H1 (cell line): Measurements from ENCODE around the gene PLAC9. TPM values are rescaled to one million over a fixed set of nuclear protein-coding genes. Genes with fewer than 3 reads are reported as not detected.

ENCODE experiments used
- CTCF ChIA-PET: fragments of 300-600 bp; sonication (Branson Sonifier 250); formaldehyde crosslinking; loops from one replicate; lab custom pipeline; 2021; ENCODE audit not compliant: partially characterized antibody; lab: Charles Lee
- POLR2A ChIA-PET: fragments of 300-600 bp; sonication (Branson Sonifier 250); formaldehyde crosslinking; loops from one replicate; lab custom pipeline; 2021; ENCODE audit warnings: inconsistent platforms; ENCODE audit not compliant: partially characterized antibody; lab: Charles Lee
- DNase-seq, 2 experiments: peaks; one replicate each; pipeline versions ENCODE4 v3.0.0 to v3.0.0-alpha.2; 2010 to 2022; ENCODE audit warnings: low spot score in 2 of 2, low read depth in 1 of 2, mixed read lengths in 1 of 2
- FAIRE-seq: peaks from 2 replicates; lab custom pipeline; 2011; peaks lifted over from hg19 to GRCh38; lab: Jason Lieb, UNC
- H2AFZ ChIP-seq: 2 replicates; pipeline ENCODE4 v1.8.1; 2012; ENCODE audit warnings: low read length, inconsistent platforms
- H2AK5ac ChIP-seq: 2 replicates; pipeline ENCODE4 v1.6.1; 2013; ENCODE audit warnings: low read depth, low read length
- H2BK120ac ChIP-seq: replicated peaks from 2 replicates; pipeline ENCODE3; 2013; ENCODE audit warnings: low read depth, low read length, inconsistent platforms
- H2BK12ac ChIP-seq: 2 replicates; pipeline ENCODE4 v1.6.1; 2013; ENCODE audit warnings: low read depth, low read length
- H2BK15ac ChIP-seq: 2 replicates; pipeline ENCODE4 v1.6.1; 2013; ENCODE audit warnings: low read length
- H2BK20ac ChIP-seq: 2 replicates; pipeline ENCODE4 v1.6.1; 2013; ENCODE audit warnings: low read length
- H2BK5ac ChIP-seq: 2 replicates; pipeline ENCODE4 v1.6.1; 2013; ENCODE audit warnings: low read depth, low read length
- H3K14ac ChIP-seq: 2 replicates; pipeline ENCODE4 v1.6.1; 2013; ENCODE audit warnings: inconsistent platforms; ENCODE audit not compliant: insufficient read length
- H3K18ac ChIP-seq: 2 replicates; pipeline ENCODE4 v1.6.1; 2013; ENCODE audit warnings: low read length; ENCODE audit errors: extremely low read depth
- H3K23ac ChIP-seq: 2 replicates; pipeline ENCODE4 v1.6.1; 2013; ENCODE audit warnings: inconsistent platforms; ENCODE audit not compliant: insufficient read length
- H3K23me2 ChIP-seq: 2 replicates; pipeline ENCODE4 v1.6.1; 2013; ENCODE audit warnings: low read depth, low read length
- H3K27ac ChIP-seq: 2 replicates; pipeline ENCODE4 v1.6.1; 2011; ENCODE audit warnings: low read depth, low read length, inconsistent platforms
- H3K27me3 ChIP-seq, 4 experiments: replicated peaks in 1 of 4; 1 replicate in 1 of 4; 2 replicates in 3 of 4; pipeline versions ENCODE4 v1.6.1 to v1.8.1; 2011 to 2013; ENCODE audit warnings: low read length in 3 of 4, mild to moderate bottlenecking in 3 of 4, inconsistent platforms in 2 of 4, mixed read lengths in 2 of 4, moderate library complexity in 1 of 4; ENCODE audit not compliant: control insufficient read depth in 3 of 4, insufficient read depth in 3 of 4; ENCODE audit errors: extremely low read depth in 1 of 4
- H3K36me3 ChIP-seq, 4 experiments: 2 replicates each; pipeline versions ENCODE4 v1.6.1 to v1.8.1; 2011 to 2013; ENCODE audit warnings: mild to moderate bottlenecking in 4 of 4, low read length in 3 of 4, moderate library complexity in 2 of 4, control low read depth in 1 of 4, inconsistent platforms in 1 of 4; ENCODE audit not compliant: insufficient read depth in 4 of 4, control insufficient read depth in 2 of 4
- H3K4ac ChIP-seq: replicated peaks from 2 replicates; pipeline ENCODE3; 2013; ENCODE audit warnings: low read length, low read depth, mixed read lengths, inconsistent platforms; ENCODE audit not compliant: insufficient read length
- H3K4me1 ChIP-seq, 4 experiments: replicated peaks in 1 of 4; 1 replicate in 1 of 4; 2 replicates in 3 of 4; pipeline versions ENCODE4 v1.6.1 to v1.8.1; 2011 to 2013; ENCODE audit warnings: low read length in 3 of 4, inconsistent platforms in 2 of 4, mixed read lengths in 1 of 4; ENCODE audit not compliant: insufficient read depth in 4 of 4, control insufficient read depth in 3 of 4
- H3K4me2 ChIP-seq, 2 experiments: 2 replicates each; pipeline versions ENCODE4 v1.6.1 to v1.8.1; 2011 to 2013; ENCODE audit warnings: low read depth in 2 of 2, low read length in 2 of 2, control low read depth in 1 of 2, inconsistent platforms in 1 of 2, mild to moderate bottlenecking in 1 of 2; ENCODE audit not compliant: insufficient read depth in 1 of 2
- H3K4me3 ChIP-seq, 4 experiments: fragments of 200-600, 300-600 bp in 1 of 4; sonication (generic), shearing (Covaris generic), sonication (Bioruptor Twin) in 1 of 4; 2 replicates each; pipeline versions ENCODE4 v1.5.1 to v1.8.1; 2011 to 2016; ENCODE audit warnings: low read length in 4 of 4, low read depth in 3 of 4, control low read depth in 2 of 4, inconsistent platforms in 2 of 4, mild to moderate bottlenecking in 2 of 4, mixed read lengths in 1 of 4, moderate library complexity in 1 of 4; ENCODE audit not compliant: insufficient read depth in 2 of 4; ENCODE audit errors: extremely low read depth in 1 of 4
- H3K56ac ChIP-seq: replicated peaks from 2 replicates; pipeline ENCODE3; 2013; ENCODE audit warnings: low read depth, mild to moderate bottlenecking, mixed read lengths, low read length, inconsistent platforms; ENCODE audit not compliant: insufficient read length
- H3K79me1 ChIP-seq: 2 replicates; pipeline ENCODE4 v1.6.1; 2013; ENCODE audit warnings: low read depth, low read length, control low read depth
- H3K79me2 ChIP-seq, 2 experiments: 2 replicates each; pipeline versions ENCODE4 v1.6.1 to v1.8.1; 2012 to 2013; ENCODE audit warnings: low read length in 2 of 2, mild to moderate bottlenecking in 2 of 2, inconsistent platforms in 1 of 2; ENCODE audit not compliant: insufficient read depth in 2 of 2, control insufficient read depth in 1 of 2
- H3K9ac ChIP-seq, 4 experiments: replicated peaks in 1 of 4; 1 replicate in 1 of 4; 2 replicates in 3 of 4; pipeline versions ENCODE4 v1.6.1 to v1.8.1; 2011 to 2013; ENCODE audit warnings: low read depth in 3 of 4, low read length in 3 of 4, control low read depth in 2 of 4, mild to moderate bottlenecking in 2 of 4, moderate library complexity in 2 of 4, inconsistent platforms in 1 of 4; ENCODE audit errors: extremely low read depth in 1 of 4
- H3K9me3 ChIP-seq, 2 experiments: 2 replicates each; pipeline versions ENCODE4 v1.6.1 to v1.8.1; 2012 to 2013; ENCODE audit warnings: mild to moderate bottlenecking in 2 of 2, moderate library complexity in 2 of 2, control low read depth in 1 of 2, inconsistent platforms in 1 of 2, low read depth in 1 of 2, low read length in 1 of 2, mixed read lengths in 1 of 2; ENCODE audit not compliant: insufficient read depth in 2 of 2
- H4K20me1 ChIP-seq, 2 experiments: replicated peaks in 1 of 2; 2 replicates each; pipeline versions ENCODE3 to v1.8.1; 2011 to 2013; ENCODE audit warnings: inconsistent platforms in 2 of 2, low read length in 2 of 2, mild to moderate bottlenecking in 1 of 2; ENCODE audit not compliant: insufficient read depth in 2 of 2, control insufficient read depth in 1 of 2
- H4K5ac ChIP-seq: 2 replicates; pipeline ENCODE4 v1.6.1; 2013; ENCODE audit warnings: low read length, low read depth, mixed read lengths, inconsistent platforms; ENCODE audit not compliant: insufficient read length
- H4K8ac ChIP-seq: 2 replicates; pipeline ENCODE4 v1.8.0; 2013; ENCODE audit warnings: mild to moderate bottlenecking, moderate library complexity, low read length, inconsistent platforms; ENCODE audit not compliant: insufficient read depth; ENCODE audit errors: extremely low read depth
- H4K91ac ChIP-seq: replicated peaks from 2 replicates; pipeline ENCODE3; 2013; ENCODE audit warnings: low read length, mixed read lengths, inconsistent platforms; ENCODE audit not compliant: insufficient read length
- E2F6 ChIP-seq: IDR thresholded peaks from 2 replicates; pipeline ENCODE4 v1.6.1; 2012; ENCODE audit warnings: inconsistent platforms
- RAD21 ChIP-seq, 2 experiments: IDR thresholded peaks in 1 of 2; conservative IDR thresholded peaks in 1 of 2; 2 replicates each; pipeline ENCODE4 v1.6.1; 2011; ENCODE audit warnings: low read depth in 2 of 2, low read length in 2 of 2, improper control_type of control experiment in 1 of 2, inconsistent platforms in 1 of 2, mild to moderate bottlenecking in 1 of 2, moderate library complexity in 1 of 2
- YY1 ChIP-seq: IDR thresholded peaks from 2 replicates; pipeline ENCODE4 v1.6.1; 2011; ENCODE audit warnings: low read depth, mild to moderate bottlenecking, low read length
- WGBS, 2 experiments: shearing (Covaris generic) in 1 of 2; methylation state at CpG; one replicate each; pipeline versions ENCODE4 v1.1.6 to v1.1.7; 2013 to 2015; ENCODE audit warnings: low lambda C conversion rate in 2 of 2, mixed read lengths in 2 of 2, inconsistent platforms in 1 of 2, low coverage in 1 of 2, missing lambda C conversion rate in 1 of 2; ENCODE audit not compliant: insufficient replicate concordance in 2 of 2, insufficient coverage in 1 of 2, insufficient read length in 1 of 2; ENCODE audit errors: extremely low coverage in 1 of 2, missing lambda C conversion rate in 1 of 2; 5-methylcytosine and 5-hydroxymethylcytosine counted together
- polyA plus RNA-seq, 7 experiments: library from polyadenylated mRNA; depleted of rRNA in 3 of 7; stranded (reverse) in 5 of 7; unstranded in 2 of 7; fragments of >200 nt in 5 of 7; fragments of 200-250 nt in 2 of 7; gene quantifications; 1 replicate in 5 of 7; 2 replicates in 1 of 7; 4 replicates in 1 of 7; pipeline versions ENCODE4 v1.2.1 to v1.2.3, GENCODE V29; 2011 to 2013; ENCODE audit warnings: missing spikeins in 2 of 7, mixed read lengths in 2 of 7
- total RNA-seq: library from RNA; stranded (reverse); fragmentation: NEBNext Ultra II Directional; extraction: Animal tissue kit (Norgen Biotek cat#: 25700); gene quantifications from 2 replicates; pipeline ENCODE4 v1.2.1, GENCODE V29; 2021

The PLAC9 gene
- total and polyA plus RNA-seq, 2 of the 8 experiments (the other 6 are each of a cell fraction or from before 2014, with no cell fraction given), result 8.4 to 16.7 TPM

GRCh38 chr10:80168679-80169380 is 36.3 kb downstream of the PLAC9 start:
- no peak overlapping the region for H2BK15ac ChIP-seq
- H3K9me3 ChIP-seq, result no peaks in the 10 kb centered on the region
- H2BK5ac ChIP-seq, result no peak overlapping the region
- DNase-seq, result peak in 1 of 2 experiments; percentile 77
- H2AFZ ChIP-seq, result no peak overlapping the region
- H3K36me3 ChIP-seq, result 0 out of 8 replicates have a peak, but pooled peaks cover 0 to 4% (median 0%) of the 10 kb centered on the region in 4 experiments
- H3K23ac ChIP-seq, result no peak overlapping the region
- no peak overlapping the region for H3K14ac ChIP-seq
- H2BK20ac ChIP-seq, result no peak overlapping the region
- no peaks in the 10 kb centered on the region for H3K23me2 ChIP-seq
- no peak overlapping the region for H3K18ac ChIP-seq
- H3K4ac ChIP-seq, result no peak overlapping the region
- H3K79me2 ChIP-seq, result no peaks in the 10 kb centered on the region
- no peak overlapping the region for H2BK12ac ChIP-seq
- H3K56ac ChIP-seq, result no peak overlapping the region
- no peak overlapping the region for H2BK120ac ChIP-seq
- no peak overlapping the region for H3K4me2 ChIP-seq
- H4K20me1 ChIP-seq, result peaks cover 2% of the 10 kb centered on the region in 2 experiments
- ChIA-PET POLR2A (no interaction called here), CTCF (interaction anchor here (0.6 to 5.8 kb wide), 17 partner anchors 8 to 53 kb away, joined by 3 to 59 read pairs (median 5); no protein-coding TSS in a partner anchor)
- peaks cover 4 to 16% (median 9%) of the 10 kb centered on the region in 4 experiments for H3K4me1 ChIP-seq
- no peak overlapping the region for H3K9ac ChIP-seq
- no peak for FAIRE-seq
- 83% methylated on average over 13 of the region's 13 CpGs; no CpG with 5 or more reads in 1 of the 2 experiments for WGBS, 2 experiments
- no peak overlapping the region for H3K27ac ChIP-seq
- H4K91ac ChIP-seq, result no peak overlapping the region
- H2AK5ac ChIP-seq, result no peak overlapping the region
- no peaks in the 10 kb centered on the region for H3K27me3 ChIP-seq
- H4K8ac ChIP-seq, result peak overlapping the region; percentile 47; the same call in 1 of the 2 replicates
- no peak overlapping the region for H3K4me3 ChIP-seq
- peaks cover 4% of the 10 kb centered on the region for H3K79me1 ChIP-seq
- H4K5ac ChIP-seq, result no peak overlapping the region
- no peak for TF ChIP-seq YY1
- no peak for TF ChIP-seq E2F6
- peak; percentile 63 to 72 for TF ChIP-seq RAD21 (IDR thresholded peaks at IDR 0.05 in 1 of 2, conservative IDR thresholded peaks at IDR 0.05 in 1 of 2; ENCODE audit: low read depth in 2 of 2, low read length in 2 of 2)
